Heart left ventricle (tissue), 16 donors: ENCODE data around the gene DDAH2. TPM values are rescaled to one million over a fixed set of nuclear protein-coding genes. Genes with fewer than 3 reads are reported as not detected.

ENCODE experiments used
- ATAC-seq, 4 donors: fragments of 200-7000 bp; cut with Tn5 transposase; one replicate each; pipeline ENCODE4 v1.9.1; 2020 to 2022; ENCODE audit warnings: moderate library complexity in 4 of 4, mild to moderate bottlenecking in 3 of 4, moderate number of reproducible peaks in 1 of 4
- DNase-seq, 5 donors: peaks; one replicate each; pipeline ENCODE4 v3.0.0-alpha.2; 2020
- H3K27ac ChIP-seq, 12 donors: fragments of 200-600 bp; sonication (generic) in 4 of 12; one replicate each; pipeline versions ENCODE4 v1.5.0 to v1.8.0; 2016 to 2022; ENCODE audit warnings: mild to moderate bottlenecking in 2 of 12
- H3K27me3 ChIP-seq, 9 donors: fragments of 200-600 bp; sonication (generic) in 2 of 9; one replicate each; pipeline versions ENCODE4 v1.5.1 to v1.8.0; 2016 to 2022; ENCODE audit warnings: mild to moderate bottlenecking in 3 of 9
- H3K36me3 ChIP-seq, 9 donors: fragments of 200-600 bp; sonication (generic) in 2 of 9; one replicate each; pipeline versions ENCODE4 v1.5.0 to v1.8.0; 2018 to 2022; ENCODE audit warnings: mild to moderate bottlenecking in 2 of 9
- H3K4me1 ChIP-seq, 12 donors: fragments of 200-600 bp; sonication (generic) in 4 of 12; one replicate each; pipeline versions ENCODE4 v1.5.0 to v1.8.0; 2016 to 2022; ENCODE audit warnings: mild to moderate bottlenecking in 3 of 12
- H3K4me3 ChIP-seq, 12 donors: fragments of 200-600 bp; sonication (generic) in 4 of 12; one replicate each; pipeline versions ENCODE4 v1.5.0 to v1.8.0; 2017 to 2022; ENCODE audit warnings: mild to moderate bottlenecking in 9 of 12, moderate library complexity in 4 of 12
- H3K9me3 ChIP-seq, 12 donors: fragments of 200-600 bp; sonication (generic) in 4 of 12; one replicate each; pipeline versions ENCODE4 v1.5.0 to v1.8.0; 2016 to 2022; ENCODE audit warnings: mild to moderate bottlenecking in 1 of 12
- CTCF ChIP-seq, 12 donors: fragments of 200-600 bp; sonication (generic) in 4 of 12; IDR thresholded peaks; one replicate each; pipeline versions ENCODE4 v1.5.0 to v1.8.0; 2018 to 2022; ENCODE audit warnings: antibody characterized with exemption in 12 of 12, mild to moderate bottlenecking in 5 of 12
- POLR2A ChIP-seq, 2 donors: fragments of 450-650 bp; IDR thresholded peaks; one replicate each; pipeline ENCODE4 v1.6.1; 2017; ENCODE audit warnings: antibody characterized with exemption in 2 of 2, mild to moderate bottlenecking in 2 of 2, moderate library complexity in 2 of 2
- WGBS, 4 donors: extraction: QIAGEN DNeasy Blood & Tissue Kit in 2 of 4; methylation state at CpG; one replicate each; pipeline versions ENCODE4 v1.1.5 to v1.1.7; 2013 to 2018; 5-methylcytosine and 5-hydroxymethylcytosine counted together
- intact Hi-C, 10 donors: fragments of 100-400 bp; cut with DNase I; formaldehyde crosslinking; loops; one replicate each; pipeline versions ENCODE4 v1.11.1 to v1.14.2; 2022
- polyA plus RNA-seq, 2 donors: library from polyadenylated mRNA; stranded (reverse); fragments of 200-250 nt; gene quantifications; one replicate each; pipeline ENCODE4 v1.2.3, GENCODE V29; 2013
- total RNA-seq, 9 donors: library from RNA; depleted of rRNA in 2 of 9; stranded (reverse); fragments of >200 nt in 2 of 9; fragmentation: NEBNext Ultra II Directional in 3 of 9; extraction: Animal tissue kit (Norgen Biotek cat#: 25700) in 3 of 9; gene quantifications; one replicate each; pipeline versions ENCODE4 v1.1.0 to v1.2.4, GENCODE V29; 2016 to 2023
- donor health status: ischemic (EF 13 %, LVEDD 7.1; RV severe dilation, severe dysfunction).
- donor health status: healthy with polysubstance abuse.
- donor health status: DM: no; HTN: yes; CAD: no.
- donor health status: DM: no; HTN: no; CAD: no.
- donor health status: ischemic (EF 25% LVEDD 6.9; RV normal size, moderate dysfunction).
- donor health status: ischemic (EF 25% LVEDD 5.7; RV mildly dilated, moderate dysfunction).
- donor health status: healthy.
- donor health status: DM: yes; HTN: yes; CAD: no.
- donor health status: ischemic (EF 35%, LVEDD 5.7; RV mildly dilated, moderate dysfunction).
- donor health status: nonischemic (EF 11% LVEDD 7.7; RV severe dilation, severe dysfunction).
- donor health status: DM: yes; HTN: yes; CAD: no.
- donor health status: PGD.
- donor health status: ischemic (EF 29% LVEDD 5.4; RV normal size, mild dysfunction).
- donor health status: nonischemic (EF 23%, LVEDD 6.1; RV moderate dilation, normal function).

DDAH2 gene
- total and polyA plus RNA-seq, 11 donors = 42.3 to 80.5 (median 56.8) TPM

DNA sequence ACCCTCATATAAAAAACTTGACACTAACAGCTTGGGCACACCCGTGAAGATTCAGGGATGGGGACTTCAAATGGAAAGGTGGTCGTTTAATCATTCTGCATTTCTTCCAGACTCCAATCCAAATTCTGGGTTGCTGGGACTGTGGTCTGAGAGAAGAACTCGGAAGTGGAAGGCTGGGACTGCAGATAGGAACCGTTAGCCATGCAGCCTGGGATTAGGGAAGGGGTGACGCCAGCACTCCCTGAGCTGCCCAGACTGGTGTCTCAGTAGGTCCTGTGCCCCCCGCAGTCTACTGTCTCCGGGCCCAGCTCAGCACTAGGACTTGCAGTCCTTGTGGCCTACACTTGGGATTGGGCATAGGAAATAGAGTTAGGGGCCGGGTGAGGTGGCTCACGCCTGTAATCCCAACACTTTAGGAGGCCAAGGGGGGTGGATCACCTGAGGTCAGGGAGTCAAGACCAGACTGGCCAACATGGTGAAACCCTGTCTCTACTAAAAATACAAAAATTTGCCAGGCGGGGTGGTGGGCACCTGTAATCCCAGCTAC is 7.7 kb upstream of the DDAH2 start:
- Histone ChIP-seq H3K27ac (peak overlapping the region; percentile 67 to 99 (median 92)), H3K27me3 (no peaks in the 10 kb centered on the region), H3K36me3 (peaks cover 3 to 32% (median 23%) of the 10 kb centered on the region in 9 donors), H3K9me3 (no peaks in the 10 kb centered on the region), H3K4me1 (peaks cover 5 to 69% (median 49%) of the 10 kb centered on the region in 12 donors), H3K4me3 (peak overlapping the region; percentile 40 to 91 (median 78))
- DNase-seq (peak in 1 of 5 donors; percentile 30), ATAC-seq (no peak)
- TF ChIP-seq POLR2A (IDR thresholded peaks at IDR 0.05) = no peak
- TF ChIP-seq CTCF (IDR thresholded peaks at IDR 0.05) = no peak
- intact Hi-C loops = loop anchor here in 4 of 10 donors (5.0 to 10.0 kb wide), 5 partner anchors 35 to 98 kb away; partner anchors contain the start of genes ABHD16A (in 1 of the 4), HSPA1B (in 1 of the 4) and VARS1 (in 1 of the 4)
- WGBS, 4 donors = 44 to 51% (median 46%) methylated on average over 10 of the region's 10 CpGs

- H3K4me1 ChIP-seq = peaks cover 5 to 75% (median 49%) of the 10 kb centered on the region in 12 donors
- H3K9me3 ChIP-seq = no peaks in the 10 kb centered on the region
- ATAC-seq (peak; percentile 44 to 75 (median 70)), DNase-seq (peak; percentile 87 to 92 (median 89))
- WGBS, 4 donors = 0 to 2% (median 1%) methylated on average over 18 to 24 of the region's 24 CpGs
- TF ChIP-seq POLR2A (IDR thresholded peaks at IDR 0.05) = peak in 1 of 2 donors; percentile 95
- no peak for TF ChIP-seq CTCF (IDR thresholded peaks at IDR 0.05)
- peaks cover 3 to 34% (median 29%) of the 10 kb centered on the region in 9 donors for H3K36me3 ChIP-seq
- H3K27me3 ChIP-seq = no peaks in the 10 kb centered on the region
- peak within 1 kb of the TSS; percentile 69 to 99 (median 92) for H3K27ac ChIP-seq
- H3K4me3 ChIP-seq = peak within 1 kb of the TSS; percentile 40 to 91 (median 78)
- intact Hi-C loops = loop anchor here in 4 of 10 donors (5.0 to 10.0 kb wide), 5 partner anchors 34 to 99 kb away; partner anchors contain the start of genes ABHD16A (in 1 of the 4), HSPA1B (in 1 of the 4) and VARS1 (in 1 of the 4)
Observed at GRCh38 chr6:31736021-31736767, 7.1 kb upstream of the DDAH2 start, which contains the start of gene CLIC1. CLIC1 (minus strand) TSS chr6:31736530; CDS start chr6:31736300, 230 bp downstream.

- Histone ChIP-seq H3K4me1 (peaks cover 5 to 77% (median 47%) of the 10 kb centered on the region in 12 donors), H3K36me3 (peaks cover 3 to 44% (median 37%) of the 10 kb centered on the region in 9 donors), H3K27ac (peak overlapping the region; percentile 66 to 99 (median 92)), H3K4me3 (peak overlapping the region; percentile 40 to 91 (median 78)), H3K27me3 (no peaks in the 10 kb centered on the region), H3K9me3 (no peaks in the 10 kb centered on the region)
- 0 to 3% (median 1%) methylated on average over 18 of the region's 18 CpGs for WGBS, 4 donors
- DNase-seq (peak; percentile 60 to 77 (median 73)), ATAC-seq (peak in 3 of 4 donors; percentile 35 to 50 (median 39))
- TF ChIP-seq CTCF (IDR thresholded peaks at IDR 0.05) = no peak
- peak in 1 of 2 donors; percentile 53 for TF ChIP-seq POLR2A (IDR thresholded peaks at IDR 0.05)
- intact Hi-C loops = loop anchor here in 7 of 10 donors (5.0 to 10.0 kb wide), 8 partner anchors 32 to 100 kb away; partner anchors contain the start of genes ABHD16A (in 1 of the 7), HSPA1B (in 1 of the 7) and VARS1 (in 1 of the 7)
Observed at GRCh38 chr6:31734821-31735406, 5.8 kb upstream of the DDAH2 start.
